GM21381 (cell line): Measurements from ENCODE around the gene WIF1.

Experiments
- ATAC-seq: cut with Tn5 transposase; IDR thresholded peaks from one replicate; pipeline ENCODE4 v1.9.1; 2021; ENCODE audit warnings: mild to moderate bottlenecking, moderate library complexity; ENCODE audit not compliant: unreplicated experiment

The WIF1 gene

GRCh38 chr12:65121049-65121955 is at the start of gene WIF1:
TSS of gene WIF1 (minus strand) at chr12:65121305. CDS start at chr12:65121191, 114 bp downstream.
- peak; percentile 67 for ATAC-seq

- peak; percentile 46 for ATAC-seq
Observed at GRCh38 chr12:65170209-65170881, 49.2 kb upstream of the WIF1 start.

GRCh38 chr12:65169320-65170208 is 48.5 kb upstream of the WIF1 start, which contains the start of gene LEMD3:
TSS of gene LEMD3 (plus strand) at chr12:65169583. CDS start at chr12:65169597, 14 bp downstream.
- ATAC-seq, result peak; percentile 94

GRCh38 chr12:65168681-65169319 is 47.7 kb upstream of the WIF1 start:
- peak; percentile 0 for ATAC-seq

DNA sequence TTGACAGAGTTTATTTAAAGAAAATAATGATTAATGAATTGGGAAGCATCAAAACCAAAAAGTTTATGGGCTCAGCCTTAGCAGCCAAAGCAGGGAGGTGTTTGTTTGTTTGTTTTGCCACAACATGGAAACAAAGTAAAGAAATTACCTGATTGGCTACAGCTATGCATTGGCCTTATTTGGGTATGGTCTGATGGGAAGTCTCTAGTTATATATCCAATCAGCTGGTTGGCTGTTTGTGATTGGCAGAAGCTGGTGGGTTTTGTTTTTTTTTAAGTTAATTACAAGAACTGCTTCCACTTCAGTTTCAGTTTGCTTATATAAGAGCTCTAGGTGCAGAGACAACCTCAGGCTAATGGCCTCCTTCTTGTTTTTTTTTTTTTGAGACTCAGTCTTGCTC is 43.7 kb upstream of the WIF1 start:
- ATAC-seq, result no peak

GRCh38 chr12:65164244-65164643 is 43.1 kb upstream of the WIF1 start:
- no peak for ATAC-seq

- no peak for ATAC-seq
Observed at GRCh38 chr12:65162609-65163008, 41.5 kb upstream of the WIF1 start.

- ATAC-seq, result no peak
Observed at GRCh38 chr12:65157091-65157490, 36.0 kb upstream of the WIF1 start.

- peak; percentile 94 for ATAC-seq
Observed at GRCh38 chr12:65156366-65156841, 35.3 kb upstream of the WIF1 start.

DNA sequence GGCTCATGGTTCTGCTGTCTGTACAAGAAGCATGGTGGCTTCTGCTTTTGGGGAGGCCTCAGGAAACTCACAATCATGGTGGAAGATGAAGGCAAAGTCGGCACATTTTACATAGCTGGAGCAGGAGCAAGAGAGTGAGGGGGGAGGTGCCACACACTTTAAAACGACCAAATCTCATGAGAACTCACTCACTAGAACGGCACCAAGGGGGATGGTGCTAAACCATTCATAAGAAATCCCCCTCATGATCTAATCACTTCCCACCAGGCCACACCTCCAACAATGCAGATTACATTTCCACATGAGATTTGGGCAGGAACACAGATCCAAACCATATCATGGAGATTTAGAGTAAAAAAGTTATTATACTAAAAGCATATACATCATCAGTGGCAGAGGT is 34.7 kb upstream of the WIF1 start:
- peak; percentile 33 for ATAC-seq

GRCh38 chr12:65152596-65152995 is 31.5 kb upstream of the WIF1 start:
- ATAC-seq, result no peak

DNA sequence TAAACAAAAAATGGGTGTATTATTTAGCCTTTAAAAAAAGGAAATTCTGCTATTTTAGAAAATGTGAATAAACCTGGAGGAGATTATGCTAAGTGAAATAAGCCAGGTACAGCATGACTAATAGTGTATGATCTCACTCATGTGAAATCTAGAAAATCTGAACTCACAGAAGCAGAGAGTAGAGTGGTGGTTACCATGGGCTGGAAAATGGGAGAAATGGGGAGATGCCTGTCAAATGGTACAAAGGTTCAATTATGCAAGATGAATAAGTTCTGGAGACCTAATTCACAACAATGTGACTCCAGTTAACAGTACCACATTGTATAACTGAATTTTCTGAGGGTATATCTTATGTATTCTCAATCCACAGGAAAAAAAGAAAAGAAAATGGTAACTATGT is 30.9 kb upstream of the WIF1 start:
- no peak for ATAC-seq

- ATAC-seq, result no peak
Observed at GRCh38 chr12:65147312-65147905, 26.3 kb upstream of the WIF1 start.

DNA sequence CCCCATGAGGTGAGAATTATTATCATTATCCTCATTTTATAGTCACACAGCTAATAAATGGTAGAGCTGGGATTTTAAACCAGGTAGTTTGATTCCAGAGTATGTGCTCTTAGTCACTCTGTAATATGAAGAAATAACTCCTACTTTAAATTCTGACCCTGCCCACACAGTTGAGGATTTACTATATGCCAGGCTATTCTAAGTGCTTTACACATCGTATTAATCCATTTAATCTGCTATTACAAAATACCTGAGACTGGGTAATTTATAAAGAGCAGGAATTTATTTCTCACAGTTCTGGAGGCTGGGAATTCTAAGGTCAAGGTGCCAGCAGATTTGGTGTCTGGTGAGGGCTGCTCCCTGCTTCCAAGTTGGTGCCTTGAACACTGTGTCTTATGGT is 19.6 kb upstream of the WIF1 start:
- no peak for ATAC-seq

DNA sequence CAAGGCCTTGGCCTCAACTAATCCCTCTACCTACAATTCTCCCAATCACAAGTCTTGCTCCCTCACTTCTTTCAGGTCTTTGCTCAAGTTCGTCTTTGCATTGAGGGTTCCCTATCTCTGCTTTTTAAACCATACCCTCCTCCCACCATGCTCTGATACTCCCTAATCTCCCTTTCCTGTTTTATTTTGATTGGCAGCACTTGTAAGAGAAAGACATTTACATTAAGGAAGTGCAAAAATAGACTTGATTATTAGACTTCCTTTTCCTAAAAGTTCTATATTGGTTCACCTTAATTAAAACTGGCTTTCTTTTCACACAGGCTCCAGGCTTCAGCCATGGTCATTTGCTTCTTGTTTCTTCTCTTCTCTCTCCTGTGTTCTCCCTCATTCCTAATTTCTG is 18.3 kb upstream of the WIF1 start:
- no peak for ATAC-seq

- ATAC-seq, result no peak
Observed at GRCh38 chr12:65133879-65134278, 12.8 kb upstream of the WIF1 start.

- ATAC-seq, result no peak
Observed at GRCh38 chr12:65126482-65126881, 5.4 kb upstream of the WIF1 start.

GRCh38 chr12:65125975-65126374 is 4.9 kb upstream of the WIF1 start:
- ATAC-seq, result no peak

- no peak for ATAC-seq
Observed at GRCh38 chr12:65125247-65125646, 4.1 kb upstream of the WIF1 start.

GRCh38 chr12:65123435-65124063 is 2.4 kb upstream of the WIF1 start:
- ATAC-seq, result no peak
